Neural cell (in vitro differentiated cells): ENCODE data around the gene MEF2A. TPM values are rescaled to one million over a fixed set of nuclear protein-coding genes. Genes with fewer than 3 reads are reported as not detected.

Experiments used
- H2AFZ ChIP-seq: fragments of 200-600, 300-800 bp; sonication (generic), shearing (Covaris generic); 2 replicates; pipeline ENCODE4 v1.6.0; 2014; ENCODE audit warnings: low read depth, mild to moderate bottlenecking, antibody characterized with exemption, low read length, moderate library complexity
- H3F3A ChIP-seq: fragments of 200-600 bp; shearing (Covaris generic); 2 replicates; pipeline ENCODE4 v1.6.1; 2016; ENCODE audit warnings: mild to moderate bottlenecking, moderate library complexity, mixed read lengths, antibody characterized with exemption, low read length; ENCODE audit not compliant: insufficient read depth, poor library complexity, severe bottlenecking
- H3K27ac ChIP-seq: fragments of 200-600, 300-800 bp; sonication (generic), shearing (Covaris generic); 2 replicates; pipeline ENCODE4 v1.5.1; 2014; ENCODE audit warnings: mild to moderate bottlenecking, low read length, moderate library complexity
- H3K27me3 ChIP-seq: fragments of 300-800, 200-600 bp; sonication (generic), shearing (Covaris generic); 2 replicates; pipeline ENCODE4 v1.6.0; 2014; ENCODE audit warnings: mild to moderate bottlenecking, low read depth, low read length, moderate library complexity; ENCODE audit not compliant: insufficient read depth
- H3K36me3 ChIP-seq: fragments of 300-800, 200-600 bp; sonication (generic), shearing (Covaris generic); 2 replicates; pipeline ENCODE4 v1.5.1; 2014; ENCODE audit warnings: mild to moderate bottlenecking, antibody characterized with exemption, low read length, moderate library complexity; ENCODE audit not compliant: insufficient read depth
- H3K4me2 ChIP-seq: fragments of 300-800, 200-600 bp; sonication (generic), shearing (Covaris generic); 2 replicates; pipeline ENCODE4 v1.6.0; 2014; ENCODE audit warnings: mild to moderate bottlenecking, low read length
- H3K4me3 ChIP-seq: fragments of 300-800, 200-600 bp; sonication (generic), shearing (Covaris generic); 2 replicates; pipeline ENCODE4 v1.5.1; 2014; ENCODE audit warnings: mild to moderate bottlenecking, low read length, moderate library complexity
- H3K79me2 ChIP-seq: fragments of 200-600 bp; shearing (Covaris generic); replicated peaks from 2 replicates; pipeline ENCODE4 v1.6.0; 2014; ENCODE audit warnings: mild to moderate bottlenecking, low read length, moderate library complexity; ENCODE audit not compliant: insufficient read depth
- H3K9ac ChIP-seq: fragments of 300-800, 200-600 bp; sonication (generic), shearing (Covaris generic); 2 replicates; pipeline ENCODE4 v1.6.1; 2016; ENCODE audit warnings: mild to moderate bottlenecking, low read length, mixed read lengths
- H3K9me2 ChIP-seq: fragments of 200-600 bp; shearing (Covaris generic); 2 replicates; pipeline ENCODE4 v1.6.1; 2016; ENCODE audit warnings: mild to moderate bottlenecking, low read length, mixed read lengths; ENCODE audit not compliant: insufficient read depth
- H3K9me3 ChIP-seq: fragments of 200-600, 300-800 bp; sonication (generic), shearing (Covaris generic); 2 replicates; pipeline ENCODE4 v1.6.1; 2016; ENCODE audit warnings: mild to moderate bottlenecking, mixed run types, low read length, moderate library complexity, mixed read lengths
- H4K20me1 ChIP-seq: fragments of 200-600 bp; shearing (Covaris generic); 2 replicates; pipeline ENCODE4 v1.6.1; 2016; ENCODE audit warnings: mild to moderate bottlenecking, mixed run types; ENCODE audit not compliant: insufficient read depth
- EP300 ChIP-seq: fragments of 450-650 bp; conservative IDR thresholded peaks from 2 replicates; pipeline ENCODE4 v1.6.1; 2014; ENCODE audit warnings: antibody characterized with exemption, mild to moderate bottlenecking, moderate library complexity; ENCODE audit not compliant: poor library complexity, severe bottlenecking
- EZH2 ChIP-seq: fragments of 200-600, 300-800 bp; shearing (Covaris generic), sonication (generic); IDR thresholded peaks from 2 replicates; pipeline ENCODE4 v1.6.1; 2014; ENCODE audit warnings: antibody characterized with exemption, low read length, borderline replicate concordance, mild to moderate bottlenecking; ENCODE audit not compliant: insufficient read depth, poor library complexity, severe bottlenecking
- MXI1 ChIP-seq: fragments of 450-650 bp; conservative IDR thresholded peaks from 2 replicates; pipeline ENCODE4 v1.6.1; 2014; ENCODE audit warnings: antibody characterized with exemption, mild to moderate bottlenecking; ENCODE audit not compliant: poor library complexity, severe bottlenecking
- POLR2AphosphoS5 ChIP-seq: IDR thresholded peaks from 2 replicates; pipeline ENCODE4 v1.6.1; 2012
- RAD21 ChIP-seq: fragments of 450-650 bp; conservative IDR thresholded peaks from 2 replicates; pipeline ENCODE4 v1.6.1; 2014; ENCODE audit warnings: antibody characterized with exemption, mild to moderate bottlenecking, moderate library complexity
- SMC3 ChIP-seq: fragments of 450-650 bp; conservative IDR thresholded peaks from 2 replicates; pipeline ENCODE4 v1.6.1; 2014; ENCODE audit warnings: antibody characterized with exemption, mild to moderate bottlenecking, moderate library complexity; ENCODE audit not compliant: poor library complexity
- TAF1 ChIP-seq: IDR thresholded peaks from 2 replicates; pipeline ENCODE4 v1.6.1; 2012; ENCODE audit warnings: low read depth
- polyA plus RNA-seq: library from polyadenylated mRNA; depleted of rRNA; stranded (reverse); fragments of >200 nt; gene quantifications from 2 replicates; pipeline ENCODE4 v1.2.3, GENCODE V29; 2014
- TF ChIP-seq, protein P1 (sequence below): IDR thresholded peaks from 2 replicates; pipeline ENCODE4 v1.6.1; 2012; ENCODE audit warnings: borderline replicate concordance
- TF ChIP-seq, protein P2 (sequence below): fragments of 450-650 bp; IDR thresholded peaks from 2 replicates; pipeline ENCODE4 v1.5.1; 2014; ENCODE audit warnings: antibody characterized with exemption, mild to moderate bottlenecking, moderate library complexity; ENCODE audit not compliant: poor library complexity, severe bottlenecking

MEF2A gene
- polyA plus RNA-seq, 1 donor from 2014 or later: 32.2 TPM

DNA sequence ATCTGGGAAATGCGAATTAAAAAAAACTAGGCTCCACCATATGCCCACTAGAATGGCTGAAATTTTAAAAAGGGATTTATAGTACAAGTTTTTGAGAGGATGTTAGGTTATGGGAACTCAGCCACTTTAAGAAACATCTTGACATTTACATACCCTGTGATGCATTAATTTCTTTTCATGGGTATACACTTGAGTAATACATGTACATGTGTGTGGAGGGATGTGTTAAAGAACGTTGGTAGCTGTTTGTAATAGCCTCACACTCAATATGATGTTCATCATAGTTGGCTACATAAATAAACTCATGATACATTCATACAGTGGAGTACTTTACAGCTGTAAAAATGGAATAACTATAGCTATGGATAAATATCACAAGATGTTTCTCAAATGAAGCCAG is 40.9 kb downstream of the MEF2A start:
- no peaks in the 10 kb centered on the region for H3K9me2 ChIP-seq
- H3F3A ChIP-seq: no peaks in the 10 kb centered on the region
- no peak overlapping the region for H2AFZ ChIP-seq
- H3K9ac ChIP-seq: no peak overlapping the region
- no peak overlapping the region for H3K27ac ChIP-seq
- H3K4me2 ChIP-seq: no peak overlapping the region
- no peak overlapping the region for H3K4me3 ChIP-seq
- H3K79me2 ChIP-seq: peaks cover 24% of the 10 kb centered on the region
- no peaks in the 10 kb centered on the region for H3K36me3 ChIP-seq
- TF ChIP-seq RAD21 (no peak), SMC3 (no peak), TAF1 (no peak), MXI1 (no peak), POLR2AphosphoS5 (no peak), EZH2 (no peak), EP300 (no peak)
- TF ChIP-seq, protein P1, sequence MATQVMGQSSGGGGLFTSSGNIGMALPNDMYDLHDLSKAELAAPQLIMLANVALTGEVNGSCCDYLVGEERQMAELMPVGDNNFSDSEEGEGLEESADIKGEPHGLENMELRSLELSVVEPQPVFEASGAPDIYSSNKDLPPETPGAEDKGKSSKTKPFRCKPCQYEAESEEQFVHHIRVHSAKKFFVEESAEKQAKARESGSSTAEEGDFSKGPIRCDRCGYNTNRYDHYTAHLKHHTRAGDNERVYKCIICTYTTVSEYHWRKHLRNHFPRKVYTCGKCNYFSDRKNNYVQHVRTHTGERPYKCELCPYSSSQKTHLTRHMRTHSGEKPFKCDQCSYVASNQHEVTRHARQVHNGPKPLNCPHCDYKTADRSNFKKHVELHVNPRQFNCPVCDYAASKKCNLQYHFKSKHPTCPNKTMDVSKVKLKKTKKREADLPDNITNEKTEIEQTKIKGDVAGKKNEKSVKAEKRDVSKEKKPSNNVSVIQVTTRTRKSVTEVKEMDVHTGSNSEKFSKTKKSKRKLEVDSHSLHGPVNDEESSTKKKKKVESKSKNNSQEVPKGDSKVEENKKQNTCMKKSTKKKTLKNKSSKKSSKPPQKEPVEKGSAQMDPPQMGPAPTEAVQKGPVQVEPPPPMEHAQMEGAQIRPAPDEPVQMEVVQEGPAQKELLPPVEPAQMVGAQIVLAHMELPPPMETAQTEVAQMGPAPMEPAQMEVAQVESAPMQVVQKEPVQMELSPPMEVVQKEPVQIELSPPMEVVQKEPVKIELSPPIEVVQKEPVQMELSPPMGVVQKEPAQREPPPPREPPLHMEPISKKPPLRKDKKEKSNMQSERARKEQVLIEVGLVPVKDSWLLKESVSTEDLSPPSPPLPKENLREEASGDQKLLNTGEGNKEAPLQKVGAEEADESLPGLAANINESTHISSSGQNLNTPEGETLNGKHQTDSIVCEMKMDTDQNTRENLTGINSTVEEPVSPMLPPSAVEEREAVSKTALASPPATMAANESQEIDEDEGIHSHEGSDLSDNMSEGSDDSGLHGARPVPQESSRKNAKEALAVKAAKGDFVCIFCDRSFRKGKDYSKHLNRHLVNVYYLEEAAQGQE: no peak
- TF ChIP-seq, protein P2, sequence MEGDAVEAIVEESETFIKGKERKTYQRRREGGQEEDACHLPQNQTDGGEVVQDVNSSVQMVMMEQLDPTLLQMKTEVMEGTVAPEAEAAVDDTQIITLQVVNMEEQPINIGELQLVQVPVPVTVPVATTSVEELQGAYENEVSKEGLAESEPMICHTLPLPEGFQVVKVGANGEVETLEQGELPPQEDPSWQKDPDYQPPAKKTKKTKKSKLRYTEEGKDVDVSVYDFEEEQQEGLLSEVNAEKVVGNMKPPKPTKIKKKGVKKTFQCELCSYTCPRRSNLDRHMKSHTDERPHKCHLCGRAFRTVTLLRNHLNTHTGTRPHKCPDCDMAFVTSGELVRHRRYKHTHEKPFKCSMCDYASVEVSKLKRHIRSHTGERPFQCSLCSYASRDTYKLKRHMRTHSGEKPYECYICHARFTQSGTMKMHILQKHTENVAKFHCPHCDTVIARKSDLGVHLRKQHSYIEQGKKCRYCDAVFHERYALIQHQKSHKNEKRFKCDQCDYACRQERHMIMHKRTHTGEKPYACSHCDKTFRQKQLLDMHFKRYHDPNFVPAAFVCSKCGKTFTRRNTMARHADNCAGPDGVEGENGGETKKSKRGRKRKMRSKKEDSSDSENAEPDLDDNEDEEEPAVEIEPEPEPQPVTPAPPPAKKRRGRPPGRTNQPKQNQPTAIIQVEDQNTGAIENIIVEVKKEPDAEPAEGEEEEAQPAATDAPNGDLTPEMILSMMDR: no peak
- no peaks in the 10 kb centered on the region for H3K9me3 ChIP-seq
- H3K27me3 ChIP-seq: no peaks in the 10 kb centered on the region
- H4K20me1 ChIP-seq: no peaks in the 10 kb centered on the region

DNA sequence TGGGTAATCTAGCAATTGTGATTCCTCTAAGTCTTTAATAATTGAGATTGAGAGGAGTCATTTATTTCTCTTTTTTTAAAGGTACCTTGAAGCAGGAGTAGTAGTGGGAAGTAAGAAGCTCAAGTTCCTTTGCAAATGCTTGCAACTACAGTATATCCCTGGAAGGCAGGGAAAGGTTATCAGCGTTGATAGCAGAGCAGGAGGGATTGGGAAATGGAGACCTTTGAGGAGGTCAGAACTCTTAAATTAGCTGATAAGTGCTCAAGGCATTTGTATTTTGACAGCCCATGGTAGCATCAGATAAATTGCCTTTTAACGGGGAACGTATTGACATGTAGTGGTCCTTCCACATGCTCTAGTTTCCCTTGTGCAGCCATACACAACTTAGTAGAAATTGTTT is 47.7 kb downstream of the MEF2A start:
- Histone ChIP-seq H3K27ac (no peak overlapping the region), H3F3A (no peaks in the 10 kb centered on the region), H3K4me2 (no peak overlapping the region), H4K20me1 (no peaks in the 10 kb centered on the region), H2AFZ (no peak overlapping the region), H3K9ac (no peak overlapping the region), H3K9me2 (no peaks in the 10 kb centered on the region), H3K27me3 (no peaks in the 10 kb centered on the region), H3K9me3 (no peaks in the 10 kb centered on the region), H3K79me2 (peaks cover 9% of the 10 kb centered on the region), H3K36me3 (no peaks in the 10 kb centered on the region), H3K4me3 (no peak overlapping the region)
- TF ChIP-seq EP300 (no peak), TAF1 (no peak), MXI1 (no peak), EZH2 (no peak), SMC3 (no peak), RAD21 (no peak), POLR2AphosphoS5 (no peak)
- TF ChIP-seq, protein P2: no peak
- TF ChIP-seq, protein P1: no peak
